NB4 (cell line): Measurements from ENCODE around the gene ADAD1.

Experiments used
- CTCF ChIP-seq: IDR thresholded peaks from one replicate; pipeline ENCODE4 v1.5.1; 2012; ENCODE audit warnings: low read depth, low read length
- MYC ChIP-seq: IDR thresholded peaks from 2 replicates; pipeline ENCODE4 v1.6.1; 2011; ENCODE audit warnings: low read depth, low read length

- TF ChIP-seq MYC (no peak), CTCF (no peak)
These were observed 74.7 kb downstream of the ADAD1 start for GRCh38 chr4:122453384-122453995.
